Thymus (tissue), 11 donors: ENCODE data around the gene MYO5B. TPM values are rescaled to one million over a fixed set of nuclear protein-coding genes. Genes with fewer than 3 reads are reported as not detected.
A peak's percentile ranks its signal among the peaks of the same experiment; 100 is the strongest.
"Not testable (repeated sequence)": the region's sequence is repeated elsewhere in the genome, so short reads cannot be mapped to it uniquely, and the experiment has no call there.

Experiments used
- DNase-seq, 9 donors: peaks; one replicate each; pipeline ENCODE4 v3.0.0-alpha.2; 2013; ENCODE audit warnings: low spot score in 9 of 9, low read depth in 6 of 9, missing footprints in 1 of 9
- H3K27ac ChIP-seq, 2 donors: one replicate each; pipeline ENCODE4 v1.5.1; 2013; ENCODE audit warnings: control low read depth in 1 of 2, low read depth in 1 of 2, low read length in 1 of 2, mild to moderate bottlenecking in 1 of 2, moderate library complexity in 1 of 2
- H3K27me3 ChIP-seq, 2 donors: one replicate each; pipeline ENCODE4 v1.5.1; 2013; ENCODE audit warnings: low read length in 1 of 2; ENCODE audit not compliant: control insufficient read depth in 2 of 2, insufficient read depth in 1 of 2
- H3K36me3 ChIP-seq, 2 donors: one replicate each; pipeline ENCODE4 v1.5.1; 2013; ENCODE audit warnings: low read length in 1 of 2, mild to moderate bottlenecking in 1 of 2, moderate library complexity in 1 of 2; ENCODE audit not compliant: control insufficient read depth in 2 of 2, insufficient read depth in 2 of 2
- H3K4me1 ChIP-seq, 2 donors: one replicate each; pipeline ENCODE4 v1.5.1; 2013; ENCODE audit warnings: low read length in 2 of 2; ENCODE audit not compliant: control insufficient read depth in 2 of 2, insufficient read depth in 2 of 2
- H3K4me3 ChIP-seq, 2 donors: one replicate each; pipeline ENCODE4 v1.5.1; 2013; ENCODE audit warnings: low read length in 2 of 2, control low read depth in 1 of 2, mild to moderate bottlenecking in 1 of 2
- H3K9me3 ChIP-seq, 2 donors: one replicate each; pipeline ENCODE4 v1.5.1; 2013; ENCODE audit warnings: low read length in 1 of 2, mild to moderate bottlenecking in 1 of 2; ENCODE audit not compliant: control insufficient read depth in 2 of 2, insufficient read depth in 1 of 2
- WGBS: extraction: QIAGEN DNeasy Blood & Tissue Kit; methylation state at CpG from one replicate; pipeline ENCODE4 v1.1.7; 2013; 5-methylcytosine and 5-hydroxymethylcytosine counted together
- polyA plus RNA-seq: library from polyadenylated mRNA; stranded (reverse); fragments of 200-250 nt; gene quantifications from one replicate; pipeline ENCODE4 v1.2.3, GENCODE V29; 2013
- total RNA-seq: library from RNA; stranded (reverse); fragments of 120-200 nt; gene quantifications from one replicate; pipeline ENCODE4 v1.2.4, GENCODE V29; 2013
- donor health status: healthy.

The MYO5B gene
- total and polyA plus RNA-seq, 2 donors = 6.2 to 11.1 TPM

DNA sequence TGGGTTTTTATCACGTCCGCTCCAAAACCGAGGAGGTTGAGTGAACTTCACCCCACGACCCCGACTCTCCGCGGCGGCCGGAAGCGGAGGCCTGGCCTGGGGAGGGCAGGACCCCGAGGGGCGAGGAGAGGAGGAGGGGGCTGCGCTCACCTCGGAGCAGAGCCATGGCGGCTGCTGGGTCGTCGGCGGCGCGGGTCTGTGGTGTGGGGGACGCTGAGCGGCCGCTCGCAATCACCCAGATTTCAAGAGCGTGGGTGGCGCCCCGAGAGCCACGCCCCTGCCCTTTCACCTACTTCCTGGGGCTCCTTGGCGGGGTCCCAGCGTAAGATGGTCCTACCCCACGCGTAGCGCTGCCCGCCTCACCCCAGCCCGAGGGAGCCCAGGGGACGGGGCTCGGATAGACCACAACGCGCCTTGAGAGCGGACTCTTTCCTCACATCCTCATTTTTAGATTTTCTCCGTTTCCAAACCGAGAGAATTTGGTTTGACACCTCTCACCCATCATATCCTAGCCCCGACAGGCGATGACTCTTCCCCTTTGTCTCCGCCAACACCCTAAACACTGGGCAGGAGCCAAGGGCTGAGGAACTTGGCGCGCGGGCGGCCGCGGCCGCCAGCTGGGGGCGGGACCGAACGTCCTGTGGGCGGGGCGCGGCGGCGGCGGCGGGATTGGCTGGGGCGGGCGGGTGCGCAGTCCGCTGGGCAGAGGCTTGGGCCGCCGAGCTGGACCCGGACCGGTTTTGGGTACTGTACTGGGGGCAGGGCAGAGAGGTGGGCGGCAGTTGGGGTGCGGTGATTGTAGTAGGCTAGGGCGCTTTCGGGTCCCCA, 381.4 kb downstream of the MYO5B start, which contains the start of gene ACAA2:
TSS of gene ACAA2 (minus strand) at position 215 of the 828 bp plus-strand sequence. CDS start at position 166, 49 bp downstream.
- WGBS = under 1% methylated on average over 74 of the region's 74 CpGs
- peak within 1 kb of the TSS; percentile 82 to 85 for H3K4me3 ChIP-seq
- H3K4me1 ChIP-seq = peaks cover 8% of the 10 kb centered on the region in 2 donors
- peak within 1 kb of the TSS; percentile 86 to 98 for H3K27ac ChIP-seq
- H3K27me3 ChIP-seq = no peaks in the 10 kb centered on the region
- peak in 8 of 9 donors; percentile 19 to 77 (median 51) for DNase-seq
- H3K36me3 ChIP-seq = no peaks in the 10 kb centered on the region
- peaks cover 0 to 2% of the 10 kb centered on the region in 2 donors for H3K9me3 ChIP-seq

DNA sequence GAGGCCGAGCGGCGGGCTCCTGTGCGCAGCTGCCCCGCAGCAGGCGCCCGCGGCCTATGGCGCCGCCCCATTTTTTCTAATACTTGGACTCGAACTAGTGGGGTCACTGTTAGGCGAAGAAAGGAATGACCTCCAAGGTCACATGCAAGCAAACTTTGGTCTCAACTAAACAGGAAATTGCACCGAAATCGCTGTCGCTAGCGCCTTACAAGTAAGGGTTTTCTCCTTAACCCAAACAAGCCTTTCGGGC, 382.0 kb downstream of the MYO5B start:
- 3% methylated on average over 17 of the region's 17 CpGs for WGBS
- peak in 3 of 9 donors; percentile 30 to 47 (median 32) for DNase-seq

DNA sequence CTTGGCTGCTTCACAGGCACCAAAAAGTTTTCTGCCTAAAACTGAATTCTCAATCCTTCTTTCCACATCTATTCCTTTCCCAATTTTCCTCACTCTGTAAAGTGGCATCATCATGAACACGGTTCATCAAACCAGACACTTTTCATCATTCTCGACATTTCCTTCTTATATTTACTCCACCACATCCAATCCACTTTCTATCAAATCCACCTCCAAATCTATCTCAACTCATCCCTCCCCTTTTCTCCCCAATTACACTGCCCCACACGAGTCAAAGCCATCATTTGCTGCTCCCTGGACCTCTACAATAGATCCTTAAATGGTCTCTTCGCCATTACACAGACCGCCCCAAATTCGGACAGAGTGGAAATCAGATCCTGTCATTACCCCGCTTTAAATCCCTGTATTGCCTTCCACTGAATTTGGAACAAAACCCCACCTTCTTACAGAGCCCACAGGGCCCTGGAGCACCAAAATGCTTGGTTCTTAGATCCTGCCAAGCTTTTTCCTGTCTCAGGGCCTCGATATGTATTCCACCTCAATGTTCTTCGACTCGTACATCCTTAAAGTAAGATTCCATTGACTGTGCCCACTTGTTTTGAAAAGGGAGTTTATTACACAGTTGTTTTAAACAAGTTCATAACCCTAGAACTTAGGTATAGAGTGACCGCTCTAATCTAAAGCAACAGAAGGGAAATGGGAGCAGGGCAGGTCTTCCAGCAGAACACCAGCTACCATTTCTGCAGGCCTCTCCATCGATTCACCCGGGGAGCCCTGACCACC, 382.5 kb downstream of the MYO5B start:
- Histone ChIP-seq H3K4me1 (peaks cover 8% of the 10 kb centered on the region in 2 donors), H3K9me3 (peaks cover 2 to 3% of the 10 kb centered on the region in 2 donors), H3K4me3 (peak overlapping the region; percentile 82 to 85), H3K27me3 (no peaks in the 10 kb centered on the region), H3K27ac (peak overlapping the region in 1 of 2 donors; percentile 98), H3K36me3 (no peaks in the 10 kb centered on the region)
- peak in 4 of 9 donors; percentile 3 to 19 (median 8) for DNase-seq
- 72% methylated on average over 13 of the region's 13 CpGs for WGBS

More for the DNA sequence above, 382.0 kb downstream of the MYO5B start:
- Histone ChIP-seq H3K4me1 (peaks cover 8% of the 10 kb centered on the region in 2 donors), H3K4me3 (peak overlapping the region; percentile 82 to 85), H3K27me3 (no peaks in the 10 kb centered on the region), H3K9me3 (peaks cover 2 to 3% of the 10 kb centered on the region in 2 donors), H3K36me3 (no peaks in the 10 kb centered on the region), H3K27ac (peak overlapping the region; percentile 86 to 98)

DNA sequence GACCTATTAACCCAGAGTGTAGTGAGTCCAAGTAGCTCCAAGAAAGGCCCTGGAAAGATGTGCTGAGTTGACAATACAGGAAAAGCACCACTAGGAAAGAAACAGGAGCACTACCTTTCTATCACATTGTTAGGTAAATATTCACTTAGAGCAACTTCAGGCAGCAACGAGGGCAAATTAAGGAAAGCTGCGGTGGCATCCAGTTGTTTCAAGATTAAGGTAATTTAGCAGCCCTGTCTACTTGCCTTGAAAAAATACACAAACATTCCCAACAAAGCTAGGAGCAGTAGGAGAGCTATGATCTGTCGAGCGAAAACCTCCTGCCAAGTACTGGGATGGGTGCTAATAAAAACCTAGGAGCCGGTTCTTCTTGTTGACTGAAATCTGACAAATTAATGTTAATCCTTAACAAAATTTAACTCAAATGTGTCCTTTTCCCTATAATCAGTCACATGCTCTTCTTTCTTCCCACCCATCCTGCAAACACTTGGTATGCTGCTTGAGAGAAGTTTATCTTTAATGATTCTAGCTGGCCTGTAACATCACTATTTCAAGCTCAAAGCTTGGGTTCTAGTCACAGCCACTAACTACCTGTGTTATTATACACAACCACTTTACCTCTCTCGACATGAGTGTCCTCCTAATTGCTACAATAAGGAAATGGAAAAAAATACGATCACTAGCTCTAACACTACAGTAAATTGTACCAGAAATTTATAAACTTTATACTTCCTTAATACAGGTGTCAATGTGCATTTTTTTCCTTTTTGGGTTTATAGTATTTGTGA, 383.6 kb downstream of the MYO5B start:
- DNase-seq = no peak
- peaks cover 8% of the 10 kb centered on the region in 2 donors for H3K4me1 ChIP-seq
- no peaks in the 10 kb centered on the region for H3K36me3 ChIP-seq
- WGBS = 81% methylated on average over 7 of the region's 7 CpGs
- no peak overlapping the region for H3K4me3 ChIP-seq
- no peak overlapping the region for H3K27ac ChIP-seq
- H3K9me3 ChIP-seq = peaks cover 2 to 3% of the 10 kb centered on the region in 2 donors
- no peaks in the 10 kb centered on the region for H3K27me3 ChIP-seq

DNA sequence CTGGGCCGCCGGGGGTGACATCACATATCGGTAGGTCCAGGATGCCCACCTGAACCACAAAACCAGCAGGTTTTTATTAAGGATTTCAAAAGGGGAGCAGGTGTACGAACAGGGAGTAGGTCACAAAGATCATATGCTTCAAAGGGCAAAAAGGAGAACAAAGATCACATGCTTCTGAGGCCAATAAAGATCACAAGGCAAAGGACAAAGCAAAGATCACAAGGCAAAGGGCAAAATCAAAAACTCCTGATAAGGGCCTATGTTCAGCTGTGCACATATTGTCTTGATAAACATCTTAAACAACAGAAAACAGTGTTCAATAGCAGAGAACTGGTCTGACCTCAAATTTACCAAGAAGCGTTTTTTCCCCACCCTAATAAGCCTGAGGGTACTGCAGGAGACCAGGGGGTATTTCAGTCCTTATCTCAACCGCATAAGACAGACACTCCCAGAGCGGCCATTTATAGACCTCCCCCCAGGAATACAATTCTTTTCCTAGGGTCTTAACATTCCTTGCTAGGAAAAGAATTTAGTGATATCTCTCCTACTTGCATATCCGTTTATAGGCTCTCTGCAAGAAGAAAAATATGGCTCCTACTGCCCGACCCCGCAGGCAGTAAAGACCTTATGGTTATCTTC, 386.3 kb downstream of the MYO5B start:
- not testable (repeated sequence) for H3K9me3 ChIP-seq, H3K27me3 ChIP-seq, H3K27ac ChIP-seq, DNase-seq, H3K4me1 ChIP-seq, H3K4me3 ChIP-seq, H3K36me3 ChIP-seq
- 97% methylated on average over 10 of the region's 10 CpGs for WGBS

DNA sequence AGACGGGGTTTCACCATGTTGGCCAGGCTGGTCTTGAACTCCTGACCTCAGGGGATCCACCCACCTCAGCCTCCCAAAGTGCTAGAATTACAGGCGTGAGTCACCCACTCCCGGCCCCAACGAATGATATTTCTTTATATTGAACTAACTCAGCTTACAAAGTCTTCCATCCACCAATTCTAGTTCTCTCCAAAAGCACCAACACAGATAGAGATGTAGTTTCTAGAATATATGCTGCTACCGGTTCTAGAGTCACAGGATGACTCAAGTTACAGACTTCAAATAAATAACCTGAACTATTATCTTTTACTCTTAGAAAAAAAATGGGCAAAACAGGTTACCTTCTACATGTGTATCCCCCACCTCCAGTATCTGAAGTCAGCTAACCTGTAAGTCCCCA, 390.9 kb downstream of the MYO5B start:
- H3K4me1 ChIP-seq = no peaks in the 10 kb centered on the region
- WGBS = 97% methylated on average over 5 of the region's 5 CpGs
- peaks cover 2% of the 10 kb centered on the region in 2 donors for H3K9me3 ChIP-seq
- no peak for DNase-seq
- no peak overlapping the region for H3K4me3 ChIP-seq
- H3K27me3 ChIP-seq = no peaks in the 10 kb centered on the region
- no peak overlapping the region for H3K27ac ChIP-seq
- no peaks in the 10 kb centered on the region for H3K36me3 ChIP-seq

DNA sequence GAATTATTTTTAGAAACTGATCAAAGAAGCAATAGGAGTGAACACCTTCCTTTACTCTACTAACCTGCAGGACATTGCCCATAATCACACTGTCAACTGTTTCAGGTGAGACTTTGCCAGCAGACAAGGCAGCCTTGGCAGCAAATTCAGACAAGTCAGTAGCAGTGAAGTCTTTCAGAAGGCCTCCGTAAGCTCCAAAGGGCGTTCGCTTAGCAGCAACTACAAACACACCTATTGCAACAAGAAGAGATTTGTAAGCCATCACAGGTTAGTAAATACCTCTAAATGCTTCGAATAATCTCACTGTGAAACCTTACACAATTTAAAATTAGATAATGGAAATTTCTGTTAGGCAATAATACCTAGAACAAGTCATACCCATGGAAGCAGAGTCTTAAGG, 392.3 kb downstream of the MYO5B start:
- WGBS = 99% methylated on average over 4 of the region's 4 CpGs
- no peaks in the 10 kb centered on the region for H3K9me3 ChIP-seq
- no peak for DNase-seq
- H3K27me3 ChIP-seq = no peaks in the 10 kb centered on the region
- no peaks in the 10 kb centered on the region for H3K36me3 ChIP-seq
- H3K4me1 ChIP-seq = no peaks in the 10 kb centered on the region
- no peak overlapping the region for H3K4me3 ChIP-seq
- H3K27ac ChIP-seq = no peak overlapping the region

DNA sequence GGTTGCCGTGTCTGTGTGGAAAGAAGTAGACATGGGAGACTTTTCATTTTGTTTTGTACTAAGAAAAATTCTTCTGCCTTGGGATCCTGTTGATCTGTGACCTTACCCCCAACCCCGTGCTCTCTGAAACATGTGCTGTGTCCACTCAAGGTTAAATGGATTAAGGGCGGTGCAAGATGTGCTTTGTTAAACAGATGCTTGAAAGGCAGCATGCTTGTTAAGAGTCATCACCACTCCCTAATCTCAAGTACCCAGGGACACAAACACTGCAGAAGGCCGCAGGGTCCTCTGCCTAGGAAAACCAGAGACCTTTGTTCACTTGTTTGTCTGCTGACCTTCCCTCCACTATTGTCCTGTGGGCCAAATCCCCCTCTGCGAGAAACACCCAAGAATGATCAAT, 394.5 kb downstream of the MYO5B start:
- DNase-seq, H3K9me3 ChIP-seq, H3K27ac ChIP-seq, H3K36me3 ChIP-seq, H3K27me3 ChIP-seq, H3K4me1 ChIP-seq, H3K4me3 ChIP-seq: not testable (repeated sequence)
- 100% methylated on average over 5 of the region's 5 CpGs for WGBS
